GM18517 (cell line): ENCODE results near the gene SENP3.

ENCODE experiments used
- ATAC-seq: cut with Tn5 transposase; IDR thresholded peaks from one replicate; pipeline ENCODE4 v1.9.1; 2021; ENCODE audit warnings: mild to moderate bottlenecking, moderate library complexity; ENCODE audit not compliant: unreplicated experiment

The SENP3 gene

GRCh38 chr17:7561589-7562207 lies at the start of gene SENP3:
SENP3 (plus strand) TSS chr17:7561919; CDS start chr17:7563077, 1,158 bp downstream.
- ATAC-seq = peak; percentile 54

- ATAC-seq = no peak
These were observed 49.6 kb upstream of the SENP3 start for GRCh38 chr17:7512105-7512504.

GRCh38 chr17:7512824-7513540 lies 48.7 kb upstream of the SENP3 start:
- no peak for ATAC-seq

DNA sequence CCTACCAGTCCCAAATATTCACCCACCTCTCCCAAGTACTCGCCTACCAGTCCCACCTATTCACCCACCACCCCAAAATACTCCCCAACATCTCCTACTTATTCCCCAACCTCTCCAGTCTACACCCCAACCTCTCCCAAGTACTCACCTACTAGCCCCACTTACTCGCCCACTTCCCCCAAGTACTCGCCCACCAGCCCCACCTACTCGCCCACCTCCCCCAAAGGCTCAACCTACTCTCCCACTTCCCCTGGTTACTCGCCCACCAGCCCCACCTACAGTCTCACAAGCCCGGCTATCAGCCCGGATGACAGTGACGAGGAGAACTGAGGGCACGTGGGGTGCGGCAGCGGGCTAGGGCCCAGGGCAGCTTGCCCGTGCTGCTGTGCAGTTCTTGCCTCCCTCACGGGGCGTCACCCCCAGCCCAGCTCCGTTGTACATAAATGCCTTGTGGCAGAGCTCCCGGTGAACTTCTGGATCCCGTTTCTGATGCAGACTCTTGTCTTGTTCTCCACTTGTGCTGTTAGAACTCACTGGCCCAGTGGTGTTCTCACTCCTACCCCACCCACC lies 47.8 kb upstream of the SENP3 start:
- ATAC-seq = no peak

DNA sequence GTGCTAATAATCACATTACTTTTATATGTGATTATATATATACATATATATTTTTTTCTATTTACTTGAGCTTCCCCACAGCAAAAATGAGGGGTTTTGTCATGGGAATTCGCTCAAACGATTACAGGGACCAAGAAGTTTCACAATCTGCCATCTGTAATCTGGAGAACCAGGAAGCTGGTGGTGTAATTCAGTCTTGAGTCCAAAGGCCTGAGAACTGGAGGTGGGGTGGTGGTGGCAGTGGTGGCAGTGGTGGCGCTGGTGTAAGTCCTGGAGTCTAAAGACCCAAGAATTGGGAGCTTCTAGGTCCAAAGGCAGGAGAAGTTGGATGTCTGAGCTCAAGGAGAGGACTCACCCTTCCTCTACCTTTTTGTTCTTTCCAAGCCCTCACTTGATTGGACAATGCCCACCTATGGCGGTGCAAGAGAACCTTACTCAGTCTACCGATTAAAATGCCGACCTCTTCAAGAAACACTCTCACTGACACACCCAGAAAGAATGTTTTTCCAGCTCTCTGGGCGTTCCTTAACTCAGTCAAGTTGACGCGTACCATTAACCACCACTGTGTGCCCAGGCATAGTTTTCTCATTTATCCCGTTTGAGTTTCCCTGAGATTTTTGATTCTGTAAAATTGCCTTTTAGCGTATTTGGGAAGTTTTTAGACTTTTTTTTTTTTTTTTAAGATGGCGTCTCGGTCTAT lies 45.7 kb upstream of the SENP3 start:
- no peak for ATAC-seq

DNA sequence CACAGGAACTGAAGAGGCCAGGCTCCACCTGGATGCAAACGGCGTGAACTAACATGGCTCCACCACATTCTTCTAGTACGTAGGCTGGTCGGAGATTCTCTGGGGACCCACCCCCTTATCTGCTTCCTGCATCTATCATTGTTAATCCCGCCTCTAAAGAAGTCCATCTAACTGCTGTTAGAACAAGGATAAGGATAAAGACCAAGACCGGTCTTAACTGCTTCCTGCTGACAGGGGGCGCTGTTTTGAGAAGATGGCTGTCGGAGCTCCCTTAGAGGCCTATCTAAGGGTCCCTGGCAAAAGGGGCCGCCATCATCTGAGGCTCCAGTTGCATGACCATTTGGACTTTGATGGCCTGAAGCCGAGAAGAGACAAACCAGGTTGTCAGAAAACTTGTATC lies 38.7 kb upstream of the SENP3 start:
- ATAC-seq = no peak

DNA sequence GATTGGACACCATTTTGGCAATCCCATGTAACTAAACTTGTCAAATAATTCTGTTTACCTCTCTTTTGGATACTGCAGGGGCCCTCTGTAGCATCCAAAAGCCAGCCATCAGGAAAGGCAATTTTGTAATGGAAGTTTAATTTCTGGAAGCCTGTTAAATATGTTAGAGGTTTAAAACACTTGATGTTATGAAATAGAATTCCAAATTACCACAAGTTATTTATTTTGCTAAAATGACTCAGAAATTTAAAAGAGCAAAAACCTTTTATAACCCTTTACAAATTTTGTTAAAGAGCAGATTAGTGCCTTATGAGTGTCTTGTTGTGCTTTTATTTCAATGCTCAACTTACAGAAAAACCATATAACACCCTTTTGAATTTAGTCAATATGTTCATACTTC lies 32.9 kb upstream of the SENP3 start:
- ATAC-seq = no peak

DNA sequence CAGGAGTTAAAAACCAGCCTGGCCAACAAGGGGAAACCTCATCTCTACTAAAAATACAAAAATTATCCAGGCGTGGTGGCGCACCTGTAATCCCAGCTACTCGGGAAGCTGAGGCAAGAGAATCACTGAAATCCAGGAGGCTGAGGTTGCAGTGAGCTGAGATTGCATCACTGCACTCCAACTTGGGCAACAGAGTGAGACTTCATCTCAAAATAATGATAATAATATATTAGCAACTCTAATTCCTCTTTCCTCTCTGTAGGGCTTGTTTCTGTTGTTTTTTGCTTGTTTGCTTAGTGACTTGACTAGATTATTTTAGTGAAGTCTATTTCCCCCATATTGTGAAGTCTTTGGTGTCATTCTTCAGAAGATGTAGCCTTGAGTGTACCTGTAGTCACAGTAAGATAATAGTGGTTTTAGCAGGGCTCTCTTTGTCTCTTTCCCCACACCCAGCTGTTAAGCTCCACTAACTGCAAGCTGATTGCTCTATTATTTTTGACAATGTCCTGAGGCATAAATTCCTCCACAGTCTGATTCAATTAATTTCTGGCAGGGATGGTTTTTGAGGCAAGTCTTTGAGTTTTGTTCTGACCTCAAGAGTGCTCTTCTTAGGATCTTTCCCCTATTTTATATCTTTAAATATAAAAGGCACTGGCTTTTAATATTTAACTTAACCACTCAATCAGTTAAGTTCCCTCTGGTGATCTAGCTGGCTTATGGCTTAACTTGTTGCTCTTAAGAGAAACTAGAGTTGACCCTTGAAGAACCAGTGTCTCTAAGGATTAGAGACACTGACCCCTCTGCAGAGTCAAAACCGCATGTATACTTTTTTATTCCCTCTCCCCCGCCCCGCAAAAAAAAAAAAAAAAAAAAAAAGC lies 31.5 kb upstream of the SENP3 start:
- no peak for ATAC-seq

GRCh38 chr17:7538050-7538449 lies 23.7 kb upstream of the SENP3 start:
- ATAC-seq = no peak

DNA sequence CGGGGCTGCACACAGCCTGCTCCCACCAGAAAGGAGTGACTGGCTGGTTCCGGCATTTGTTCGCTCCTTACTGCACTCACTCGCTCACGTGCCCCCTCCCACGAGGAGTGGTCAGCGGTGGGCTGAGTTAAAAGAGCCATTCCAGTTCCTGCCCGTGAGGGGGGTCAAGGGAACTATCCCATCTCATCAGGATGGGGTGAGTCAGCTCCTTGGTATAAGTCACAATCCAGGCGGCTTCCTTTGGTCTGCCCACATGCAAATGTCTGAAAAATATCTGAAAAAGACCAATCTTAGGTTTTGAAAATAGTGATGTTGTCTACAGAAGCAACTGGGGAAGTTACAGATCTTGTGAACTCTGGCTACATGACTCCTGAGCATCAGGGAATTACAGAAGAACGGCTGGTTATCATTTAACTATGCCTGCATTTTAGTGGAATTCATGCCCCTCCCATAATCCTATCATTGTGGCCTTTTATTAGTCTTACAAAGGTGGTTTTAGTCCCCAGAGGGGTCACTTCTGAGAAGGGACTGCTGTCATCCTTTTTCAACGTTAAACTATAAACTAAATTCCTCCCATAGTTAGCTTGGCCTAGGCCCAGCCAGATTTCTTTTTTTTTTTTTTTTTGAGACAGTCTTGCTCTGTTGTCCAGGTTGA lies 22.7 kb upstream of the SENP3 start:
- ATAC-seq = no peak

- no peak for ATAC-seq
These were observed 20.6 kb upstream of the SENP3 start for GRCh38 chr17:7541074-7541621.

GRCh38 chr17:7544911-7545310 lies 16.8 kb upstream of the SENP3 start:
- ATAC-seq = no peak

GRCh38 chr17:7548585-7549400 lies 12.9 kb upstream of the SENP3 start, which contains the start of gene TNFSF12:
TNFSF12 (plus strand) TSS chr17:7549058; CDS start chr17:7549154, 96 bp downstream.
- no peak for ATAC-seq

DNA sequence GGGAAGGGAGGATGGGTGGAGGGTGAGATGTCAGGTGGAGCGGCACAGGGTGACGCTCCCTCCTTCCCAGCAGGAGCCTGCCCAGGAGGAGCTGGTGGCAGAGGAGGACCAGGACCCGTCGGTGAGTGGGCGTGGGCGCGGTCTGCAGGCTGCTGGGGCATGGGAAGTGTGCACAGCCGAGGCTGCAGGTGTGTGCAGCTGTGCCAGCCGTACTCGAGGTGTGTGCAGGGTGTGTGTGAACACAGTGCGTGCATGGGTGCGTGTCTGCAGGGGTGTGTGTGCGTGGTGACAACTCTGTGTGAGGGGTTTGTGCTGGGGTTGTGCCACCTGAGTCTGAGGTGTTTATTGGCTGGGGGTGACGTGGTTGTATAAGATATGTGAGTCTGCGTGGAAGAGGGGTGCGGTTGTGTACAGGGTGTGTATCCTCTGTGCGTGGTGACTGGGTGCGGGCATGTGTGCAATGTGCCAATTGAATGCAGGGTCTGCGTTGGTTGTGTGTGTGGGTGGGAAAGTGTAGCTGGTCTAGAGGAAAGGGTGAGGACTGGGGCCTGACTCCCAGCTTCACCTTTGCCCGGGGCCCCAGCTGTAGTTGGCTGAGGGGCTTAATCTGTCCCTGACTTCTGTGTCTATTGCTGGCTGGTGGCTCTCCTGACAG lies 12.2 kb upstream of the SENP3 start:
- no peak for ATAC-seq

DNA sequence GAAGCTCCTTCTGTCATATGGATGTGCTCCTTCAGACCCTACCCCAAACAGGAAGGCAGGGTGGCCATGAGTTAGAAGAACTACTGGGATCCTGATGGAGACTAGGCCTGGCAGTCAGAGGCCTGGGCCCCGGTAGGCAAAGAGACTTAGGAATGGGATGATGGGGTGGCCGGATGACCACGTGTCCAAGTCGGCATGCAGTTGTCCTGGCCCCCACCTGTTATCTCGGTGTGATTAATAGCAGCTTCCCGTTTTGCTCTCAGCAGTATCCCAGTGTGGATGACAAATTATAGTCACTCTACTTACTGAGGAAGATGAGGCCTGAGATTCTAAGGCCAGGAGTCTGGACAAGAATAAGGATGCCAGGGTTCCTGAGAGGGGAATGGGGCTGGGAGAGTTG lies 11.4 kb upstream of the SENP3 start:
- no peak for ATAC-seq

- ATAC-seq = no peak
These were observed 10.3 kb upstream of the SENP3 start for GRCh38 chr17:7551396-7551795.

- ATAC-seq = peak; percentile 69
These were observed 9.1 kb upstream of the SENP3 start for GRCh38 chr17:7552621-7553051.

- no peak for ATAC-seq
These were observed 8.4 kb upstream of the SENP3 start for GRCh38 chr17:7553356-7553755.
